ENCODE measurements around the gene ALG14. TPM values are rescaled to one million over a fixed set of nuclear protein-coding genes. Genes with fewer than 3 reads are reported as not detected.
"Not testable (repeated sequence)": the region's sequence is repeated elsewhere in the genome, so short reads cannot be mapped to it uniquely, and the experiment has no call there.

The ALG14 gene
- total RNA-seq, 4 donors from 2014 or later: 0.46 to 1.9 (median 1.1) TPM

DNA sequence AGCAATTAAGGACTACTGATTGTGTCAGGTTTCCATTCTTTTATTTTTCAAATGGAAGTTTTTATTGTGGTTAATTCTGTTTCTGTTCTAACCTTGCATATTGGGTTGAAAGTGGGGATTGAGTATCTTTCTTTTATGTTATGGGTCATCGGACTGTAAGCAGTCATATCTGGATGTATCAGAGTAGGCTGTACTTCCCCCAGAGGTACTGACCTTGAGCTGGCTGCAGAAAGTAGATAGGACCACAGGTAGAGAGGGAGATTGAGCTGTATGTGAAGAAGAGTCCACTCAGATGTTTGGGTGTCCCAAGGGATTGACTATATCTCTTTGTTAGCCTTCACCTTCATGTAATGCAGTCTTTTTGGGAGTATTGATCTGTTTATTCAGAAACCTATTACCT is 20.5 kb upstream of the ALG14 start:
- no peak for DNase-seq (ENCODE audit: low spot score in 2 of 2)
- WGBS, 2 donors: 52 to 96% methylated on average over 1 of the region's 1 CpG
- H3K4me3 ChIP-seq (ENCODE audit: low read depth, poor library complexity, severe bottlenecking): no peak overlapping the region
- TF ChIP-seq, protein P1, sequence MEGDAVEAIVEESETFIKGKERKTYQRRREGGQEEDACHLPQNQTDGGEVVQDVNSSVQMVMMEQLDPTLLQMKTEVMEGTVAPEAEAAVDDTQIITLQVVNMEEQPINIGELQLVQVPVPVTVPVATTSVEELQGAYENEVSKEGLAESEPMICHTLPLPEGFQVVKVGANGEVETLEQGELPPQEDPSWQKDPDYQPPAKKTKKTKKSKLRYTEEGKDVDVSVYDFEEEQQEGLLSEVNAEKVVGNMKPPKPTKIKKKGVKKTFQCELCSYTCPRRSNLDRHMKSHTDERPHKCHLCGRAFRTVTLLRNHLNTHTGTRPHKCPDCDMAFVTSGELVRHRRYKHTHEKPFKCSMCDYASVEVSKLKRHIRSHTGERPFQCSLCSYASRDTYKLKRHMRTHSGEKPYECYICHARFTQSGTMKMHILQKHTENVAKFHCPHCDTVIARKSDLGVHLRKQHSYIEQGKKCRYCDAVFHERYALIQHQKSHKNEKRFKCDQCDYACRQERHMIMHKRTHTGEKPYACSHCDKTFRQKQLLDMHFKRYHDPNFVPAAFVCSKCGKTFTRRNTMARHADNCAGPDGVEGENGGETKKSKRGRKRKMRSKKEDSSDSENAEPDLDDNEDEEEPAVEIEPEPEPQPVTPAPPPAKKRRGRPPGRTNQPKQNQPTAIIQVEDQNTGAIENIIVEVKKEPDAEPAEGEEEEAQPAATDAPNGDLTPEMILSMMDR (IDR thresholded peaks at IDR 0.05): no peak
- no peak for TF ChIP-seq POLR2A (IDR thresholded peaks at IDR 0.05)
- intact Hi-C loops (cut with DNase I; ENCODE audit: low total_unique reads): no loop called here

DNA sequence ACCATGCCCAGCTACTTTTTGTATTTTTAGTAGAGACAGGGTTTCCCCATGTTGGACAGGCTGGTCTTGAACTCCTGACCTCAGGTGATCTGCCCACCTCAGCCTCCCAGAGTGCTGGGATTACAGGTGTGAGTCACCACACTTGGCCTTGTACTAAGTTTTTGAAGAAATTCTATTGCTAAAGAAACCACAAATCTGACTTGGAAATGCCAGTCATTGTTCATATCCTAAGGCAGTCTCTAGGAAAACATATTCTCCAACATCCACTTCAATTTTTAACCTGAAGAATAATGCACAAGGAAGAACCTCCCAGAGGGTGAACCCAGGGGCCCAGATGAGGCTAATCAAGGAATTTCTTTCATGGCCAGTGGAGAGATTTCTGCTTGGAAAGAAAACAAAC is 20.1 kb upstream of the ALG14 start:
- DNase-seq (ENCODE audit: low spot score in 2 of 2); intact Hi-C loops (cut with DNase I; ENCODE audit: low total_unique reads); H3K4me3 ChIP-seq (ENCODE audit: low read depth, poor library complexity, severe bottlenecking): not testable (repeated sequence)

DNA sequence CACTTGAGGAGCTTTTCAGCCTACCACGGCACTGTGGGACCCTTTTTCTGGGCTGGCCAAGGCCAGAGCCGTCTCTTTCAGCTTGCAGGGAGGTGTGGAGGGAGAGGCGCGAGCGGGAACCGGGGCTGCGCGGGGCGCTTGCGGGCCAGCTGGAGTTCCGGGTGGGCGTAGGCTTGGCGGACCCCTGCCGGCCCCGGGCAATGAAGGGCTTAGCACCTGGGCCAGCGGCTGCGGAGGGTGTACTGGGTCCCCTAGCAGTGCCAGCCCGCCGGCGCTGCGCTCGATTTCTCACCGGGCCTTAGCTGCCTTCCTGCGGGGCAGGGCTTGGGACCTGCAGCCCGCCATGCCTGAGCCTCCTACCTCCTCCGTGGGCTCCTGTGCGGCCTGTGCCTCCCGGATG is 18.5 kb upstream of the ALG14 start:
- DNase-seq (ENCODE audit: low spot score in 2 of 2); H3K4me3 ChIP-seq (ENCODE audit: low read depth, poor library complexity, severe bottlenecking); intact Hi-C loops (cut with DNase I; ENCODE audit: low total_unique reads): not testable (repeated sequence)
- WGBS, 2 donors: 71 to 91% methylated on average over 14 to 28 of the region's 28 CpGs

DNA sequence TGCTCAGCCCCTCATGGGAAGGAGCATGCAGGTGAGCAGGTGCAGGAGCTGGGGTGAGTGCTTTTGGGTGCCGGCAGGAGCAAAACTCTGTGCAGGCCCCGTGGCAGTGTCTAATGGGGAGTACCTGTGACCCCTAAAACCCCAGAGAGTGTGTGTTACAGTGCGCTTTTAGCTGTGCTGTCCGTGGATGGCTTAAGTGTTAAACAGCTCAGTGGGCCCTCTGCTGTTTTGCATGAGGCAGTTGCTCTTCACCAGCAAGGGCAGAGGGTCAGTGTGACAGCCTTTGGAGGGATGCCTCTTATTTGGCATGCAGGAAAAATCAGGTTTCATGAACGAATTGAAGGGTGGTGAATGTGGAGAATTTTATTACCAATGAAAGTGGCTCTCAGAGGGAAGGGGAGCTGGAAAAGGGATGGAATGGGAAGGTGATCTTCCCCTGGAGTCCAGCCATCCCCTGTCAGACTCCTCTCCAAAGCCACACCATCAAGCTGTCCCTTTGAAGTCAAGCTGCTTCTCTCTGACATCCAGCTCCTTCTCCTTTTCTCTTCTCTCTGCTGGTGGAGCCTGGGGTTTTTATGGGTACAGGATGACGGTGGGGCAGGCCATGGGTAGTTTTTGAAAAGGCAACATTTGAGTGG is 17.0 kb upstream of the ALG14 start:
- no peak overlapping the region for H3K4me3 ChIP-seq (ENCODE audit: low read depth, poor library complexity, severe bottlenecking)
- DNase-seq (ENCODE audit: low spot score in 2 of 2): no peak
- TF ChIP-seq POLR2A (IDR thresholded peaks at IDR 0.05): no peak
- TF ChIP-seq, protein P1 (IDR thresholded peaks at IDR 0.05): no peak
- intact Hi-C loops (cut with DNase I; ENCODE audit: low total_unique reads): no loop called here
- 93 to 94% methylated on average over 6 of the region's 6 CpGs for whole genome bisulfite sequencing, 2 donors

DNA sequence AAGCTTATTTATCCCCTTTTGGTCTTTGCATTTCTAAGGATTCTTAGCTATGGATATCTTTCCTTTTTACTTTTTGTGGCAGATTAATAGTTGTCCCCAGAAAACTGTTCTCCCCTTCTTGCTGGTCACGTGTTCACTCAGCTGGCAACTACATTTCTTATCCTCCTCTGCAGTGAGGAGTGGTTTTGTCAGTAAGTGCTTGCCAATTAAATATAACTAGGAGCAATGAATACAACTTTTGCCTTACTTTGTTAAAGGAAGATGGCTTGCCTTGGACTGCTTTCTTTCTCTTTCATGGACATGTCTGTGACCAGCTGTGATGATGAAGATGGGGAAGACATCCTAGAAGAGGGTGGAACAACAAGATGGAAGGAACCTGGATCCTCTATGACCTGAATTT is 15.6 kb upstream of the ALG14 start:
- WGBS, 2 donors: 65 to 76% methylated on average over 1 of the region's 1 CpG
- no peak for DNase-seq (ENCODE audit: low spot score in 2 of 2)
- H3K4me3 ChIP-seq (ENCODE audit: low read depth, poor library complexity, severe bottlenecking): no peak overlapping the region
- intact Hi-C loops (cut with DNase I; ENCODE audit: low total_unique reads): no loop called here
- no peak for TF ChIP-seq POLR2A (IDR thresholded peaks at IDR 0.05)
- TF ChIP-seq, protein P1 (IDR thresholded peaks at IDR 0.05): no peak

DNA sequence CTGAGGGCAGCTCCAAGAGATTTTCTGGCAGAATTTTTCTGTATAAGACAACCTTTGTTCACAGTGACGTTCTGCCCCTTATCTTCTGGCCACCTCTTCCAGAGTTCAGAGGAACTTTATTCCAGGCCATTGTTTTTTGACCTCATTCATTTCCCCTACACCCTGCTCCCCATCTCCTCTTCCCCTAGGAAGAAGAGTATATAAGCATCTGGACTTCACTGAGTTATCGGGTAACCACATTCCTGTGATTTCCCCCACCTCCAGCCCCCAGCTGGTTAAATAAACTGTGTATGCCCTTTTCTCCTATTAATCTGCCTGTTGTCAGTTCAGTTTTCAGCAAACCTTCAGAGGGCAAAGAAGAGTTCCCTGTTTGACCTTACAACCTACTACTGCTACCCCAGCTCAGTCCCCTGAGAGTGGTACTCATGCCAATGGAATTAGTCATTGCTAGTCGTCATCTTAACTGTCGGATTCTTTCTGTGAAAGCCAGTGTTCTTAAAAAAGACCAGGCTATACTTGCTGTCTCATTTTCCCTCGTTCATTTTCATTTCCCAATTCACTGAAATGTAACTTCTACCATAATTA is 14.3 kb upstream of the ALG14 start:
- intact Hi-C loops (cut with DNase I; ENCODE audit: low total_unique reads): no loop called here

More for the DNA sequence above, 14.3 kb upstream of the ALG14 start:
- DNase-seq (ENCODE audit: low spot score in 2 of 2): peak in 1 of 2 donors; percentile 27
- 28 to 32% methylated on average over 5 of the region's 5 CpGs for WGBS, 2 donors
- no peak for TF ChIP-seq POLR2A (IDR thresholded peaks at IDR 0.05)
- TF ChIP-seq, protein P1 (IDR thresholded peaks at IDR 0.05): no peak
- H3K4me3 ChIP-seq (ENCODE audit: low read depth, poor library complexity, severe bottlenecking): no peak overlapping the region

All from lower leg skin (tissue), 4 donors.